Adrenal gland (tissue), 5 donors: ENCODE measurements around the gene MCOLN3.

Source experiments
- CTCF ChIP-seq, 6 experiments: fragments of 450-650 bp in 4 of 6; fragments of 200-600 bp in 2 of 6; sonication (generic) in 1 of 6; IDR thresholded peaks; 1 replicate in 5 of 6; 2 replicates in 1 of 6; pipeline versions ENCODE4 v1.5.1 to v1.8.0; 2016 to 2021; ENCODE audit warnings: antibody characterized with exemption in 6 of 6, mild to moderate bottlenecking in 2 of 6, moderate library complexity in 1 of 6
- POLR2A ChIP-seq, 2 donors: fragments of 450-650 bp; IDR thresholded peaks; one replicate each; pipeline ENCODE4 v1.6.1; 2017; ENCODE audit warnings: antibody characterized with exemption in 2 of 2, mild to moderate bottlenecking in 2 of 2, moderate library complexity in 1 of 2
- donor health status: DM: no; HTN: no; CAD: no.

- TF ChIP-seq CTCF (IDR thresholded peaks at IDR 0.05): no peak
- no peak for TF ChIP-seq POLR2A (IDR thresholded peaks at IDR 0.05)
Observed at GRCh38 chr1:85058311-85058710, 10.0 kb upstream of the MCOLN3 start.
